Upper lobe of right lung (tissue), 1 donor: ENCODE measurements around the gene RXFP2. TPM values are rescaled to one million over a fixed set of nuclear protein-coding genes. Genes with fewer than 3 reads are reported as not detected.

ENCODE experiments used
- ATAC-seq: fragments of 200-7000 bp; cut with Tn5 transposase; one replicate; pipeline ENCODE4 v1.9.1; 2020; ENCODE audit warnings: mild to moderate bottlenecking, moderate library complexity
- DNase-seq: peaks from one replicate; pipeline ENCODE4 v3.0.0-alpha.2; 2020
- H3K27ac ChIP-seq: fragments of 200-600 bp; one replicate; pipeline ENCODE4 v1.8.0; 2022
- H3K27me3 ChIP-seq: fragments of 200-600 bp; one replicate; pipeline ENCODE4 v1.8.0; 2022; ENCODE audit warnings: mild to moderate bottlenecking
- H3K36me3 ChIP-seq: fragments of 200-600 bp; one replicate; pipeline ENCODE4 v1.8.0; 2022
- H3K4me1 ChIP-seq: fragments of 200-600 bp; one replicate; pipeline ENCODE4 v1.8.0; 2022
- H3K4me3 ChIP-seq: fragments of 200-600 bp; one replicate; pipeline ENCODE4 v1.8.0; 2022; ENCODE audit warnings: mild to moderate bottlenecking
- H3K9me3 ChIP-seq: fragments of 200-600 bp; one replicate; pipeline ENCODE4 v1.8.0; 2022
- CTCF ChIP-seq: fragments of 200-600 bp; IDR thresholded peaks from one replicate; pipeline ENCODE4 v1.8.0; 2022; ENCODE audit warnings: antibody characterized with exemption
- intact Hi-C: fragments of 100-400 bp; cut with DNase I; formaldehyde crosslinking; loops from one replicate; pipeline ENCODE4 v1.11.0; 2022
- total RNA-seq: library from RNA; stranded (reverse); fragmentation: NEBNext Ultra II Directional; extraction: Animal tissue kit (Norgen Biotek cat#: 25700); gene quantifications from one replicate; pipeline ENCODE4 v1.2.1, GENCODE V29; 2021
- donor health status: DM: no; HTN: yes; CAD: no; lungs with severe emphysema.

Gene RXFP2
- total RNA-seq, 1 donor from 2014 or later: not detected

GRCh38 chr13:31846182-31846938 lies 107.0 kb downstream of the RXFP2 start:
- DNase-seq: peak; percentile 96
- peak; percentile 99 for ATAC-seq

GRCh38 chr13:31846961-31847752 lies 107.8 kb downstream of the RXFP2 start:
- peak; percentile 55 for ATAC-seq
- no peak for TF ChIP-seq CTCF
- peak overlapping the region; percentile 74 for H3K27ac ChIP-seq

More at GRCh38 chr13:31846182-31846938, 107.0 kb downstream of the RXFP2 start:
- intact Hi-C loops: no loop called here
- Histone ChIP-seq H3K4me3 (peak overlapping the region; percentile 77), H3K27ac (peak overlapping the region; percentile 74), H3K4me1 (peaks cover 11% of the 10 kb centered on the region), H3K36me3 (no peaks in the 10 kb centered on the region), H3K27me3 (peaks cover 4% of the 10 kb centered on the region), H3K9me3 (no peaks in the 10 kb centered on the region)
- no peak for TF ChIP-seq CTCF

GRCh38 chr13:31848621-31849020 lies 109.3 kb downstream of the RXFP2 start:
- Histone ChIP-seq H3K9me3 (no peaks in the 10 kb centered on the region), H3K27ac (no peak overlapping the region), H3K27me3 (no peaks in the 10 kb centered on the region), H3K4me3 (no peak overlapping the region), H3K36me3 (no peaks in the 10 kb centered on the region), H3K4me1 (peaks cover 11% of the 10 kb centered on the region)
- ATAC-seq (no peak), DNase-seq (no peak)
- no peak for TF ChIP-seq CTCF
- intact Hi-C loops: no loop called here

More at GRCh38 chr13:31846961-31847752, 107.8 kb downstream of the RXFP2 start:
- Histone ChIP-seq H3K4me3 (peak overlapping the region; percentile 77), H3K9me3 (no peaks in the 10 kb centered on the region), H3K27me3 (peaks cover 4% of the 10 kb centered on the region), H3K4me1 (peaks cover 11% of the 10 kb centered on the region), H3K36me3 (no peaks in the 10 kb centered on the region)
- intact Hi-C loops: no loop called here
- DNase-seq: no peak

- no peaks in the 10 kb centered on the region for H3K9me3 ChIP-seq
- intact Hi-C loops: no loop called here
- ATAC-seq (no peak), DNase-seq (no peak)
- H3K27me3 ChIP-seq: no peaks in the 10 kb centered on the region
- no peak overlapping the region for H3K4me3 ChIP-seq
- H3K4me1 ChIP-seq: peaks cover 11% of the 10 kb centered on the region
- H3K36me3 ChIP-seq: no peaks in the 10 kb centered on the region
- no peak overlapping the region for H3K27ac ChIP-seq
- no peak for TF ChIP-seq CTCF
Observed at GRCh38 chr13:31849206-31849605, 109.9 kb downstream of the RXFP2 start.

- Histone ChIP-seq H3K9me3 (no peaks in the 10 kb centered on the region), H3K4me3 (no peak overlapping the region), H3K27me3 (no peaks in the 10 kb centered on the region), H3K27ac (no peak overlapping the region), H3K36me3 (no peaks in the 10 kb centered on the region), H3K4me1 (peaks cover 11% of the 10 kb centered on the region)
- no peak for TF ChIP-seq CTCF
- DNase-seq (no peak), ATAC-seq (no peak)
- intact Hi-C loops: no loop called here
Observed at GRCh38 chr13:31850041-31850555, 110.8 kb downstream of the RXFP2 start.
